ENCODE measurements around the gene CLMN.
A peak's percentile ranks its signal among the peaks of the same experiment; 100 is the strongest.

Gene CLMN

DNA sequence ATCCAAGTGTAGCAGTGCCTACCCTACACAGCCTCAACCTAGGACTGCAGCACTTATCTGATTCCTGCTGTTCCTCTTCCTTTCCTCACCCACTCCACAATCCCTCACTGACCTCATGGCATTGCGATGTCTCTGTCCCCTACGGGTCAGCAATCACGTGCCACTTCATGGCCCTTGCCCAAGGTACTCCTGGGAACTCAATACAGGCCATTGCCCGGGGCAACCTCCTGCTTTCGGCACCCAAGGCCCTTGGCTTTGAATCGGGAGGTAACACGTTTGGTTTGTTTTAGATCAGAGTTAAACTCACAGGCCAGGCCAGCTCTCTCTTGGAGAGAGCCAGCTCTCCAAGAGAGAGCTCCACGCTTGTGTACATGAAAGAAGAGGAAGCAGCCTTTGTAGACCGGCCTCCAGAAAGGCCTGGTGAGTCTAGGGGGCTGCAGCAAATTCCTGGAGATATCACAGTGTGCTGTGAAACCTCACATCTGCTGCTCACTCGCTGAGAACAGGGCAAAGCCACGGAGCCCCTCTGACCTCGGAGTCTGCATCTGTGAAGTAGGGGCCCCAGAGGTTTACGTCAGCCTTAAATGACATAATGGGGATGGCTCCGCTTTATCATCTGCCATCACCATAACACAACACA is 12.2 kb downstream of the CLMN start:
- no peak for DNase-seq (ENCODE audit: low read depth, low spot score)
- TF ChIP-seq FOXP2 (optimal IDR thresholded peaks at IDR 0.05; ENCODE audit: control extremely low read depth, extremely low read length, insufficient read depth): no peak
- TF ChIP-seq POLR2AphosphoS5 (IDR thresholded peaks at IDR 0.05; ENCODE audit: borderline replicate concordance, low read depth, low read length): no peak
- no peak for TF ChIP-seq EZH2 (IDR thresholded peaks at IDR 0.05)
- Histone ChIP-seq H3K9me3 (ENCODE audit: low read depth, low read length) (no peaks in the 10 kb centered on the region), H3K4me3 (no peak overlapping the region), H3K9ac (ENCODE audit: insufficient read length) (no peak overlapping the region), H3K36me3 (ENCODE audit: insufficient read depth, low read length) (no peaks in the 10 kb centered on the region), H3K27ac (no peak overlapping the region)

DNA sequence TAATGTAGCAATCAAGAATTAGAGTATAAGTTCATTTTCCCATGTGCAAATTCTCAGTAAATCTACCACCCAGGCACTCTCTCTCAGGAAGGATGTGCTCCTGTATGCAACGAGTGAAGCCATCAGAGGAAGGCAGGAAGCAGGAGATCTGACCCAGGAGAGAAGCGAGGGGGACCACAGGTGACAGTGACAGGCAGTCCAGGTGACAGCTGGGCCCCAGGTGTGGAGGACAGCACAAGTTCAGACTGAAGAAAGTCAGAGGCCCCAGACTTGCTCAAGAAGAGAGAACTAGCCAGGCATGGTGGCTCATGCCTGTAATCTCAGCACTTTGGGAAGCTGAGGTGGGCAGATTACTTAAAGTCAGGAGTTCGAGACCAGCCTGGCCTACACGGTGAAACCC is 13.8 kb downstream of the CLMN start:
- no peak for DNase-seq (ENCODE audit: low read depth, low spot score)
- Histone ChIP-seq H3K4me3 (no peak overlapping the region), H3K9ac (ENCODE audit: insufficient read length) (no peak overlapping the region), H3K27ac (no peak overlapping the region), H3K9me3 (ENCODE audit: low read depth, low read length) (no peaks in the 10 kb centered on the region), H3K36me3 (ENCODE audit: insufficient read depth, low read length) (no peaks in the 10 kb centered on the region)
- no peak for TF ChIP-seq POLR2AphosphoS5 (IDR thresholded peaks at IDR 0.05; ENCODE audit: borderline replicate concordance, low read depth, low read length)
- no peak for TF ChIP-seq FOXP2 (optimal IDR thresholded peaks at IDR 0.05; ENCODE audit: control extremely low read depth, extremely low read length, insufficient read depth)
- no peak for TF ChIP-seq EZH2 (IDR thresholded peaks at IDR 0.05)

GRCh38 chr14:95305145-95305544 is 14.6 kb downstream of the CLMN start:
- TF ChIP-seq EZH2 (IDR thresholded peaks at IDR 0.05) (no peak), POLR2AphosphoS5 (IDR thresholded peaks at IDR 0.05; ENCODE audit: borderline replicate concordance, low read depth, low read length) (no peak), FOXP2 (optimal IDR thresholded peaks at IDR 0.05; ENCODE audit: control extremely low read depth, extremely low read length, insufficient read depth) (no peak)
- no peak overlapping the region for H3K27ac ChIP-seq
- no peak overlapping the region for H3K9ac ChIP-seq (ENCODE audit: insufficient read length)
- H3K36me3 ChIP-seq (ENCODE audit: insufficient read depth, low read length): no peaks in the 10 kb centered on the region
- no peak overlapping the region for H3K4me3 ChIP-seq
- no peaks in the 10 kb centered on the region for H3K9me3 ChIP-seq (ENCODE audit: low read depth, low read length)
- DNase-seq (ENCODE audit: low read depth, low spot score): no peak

- Histone ChIP-seq H3K36me3 (ENCODE audit: insufficient read depth, low read length) (no peaks in the 10 kb centered on the region), H3K4me3 (no peak overlapping the region), H3K27ac (no peak overlapping the region), H3K9me3 (ENCODE audit: low read depth, low read length) (no peaks in the 10 kb centered on the region), H3K9ac (ENCODE audit: insufficient read length) (no peak overlapping the region)
- DNase-seq (ENCODE audit: low read depth, low spot score): no peak
- TF ChIP-seq POLR2AphosphoS5 (IDR thresholded peaks at IDR 0.05; ENCODE audit: borderline replicate concordance, low read depth, low read length) (no peak), EZH2 (IDR thresholded peaks at IDR 0.05) (no peak), FOXP2 (optimal IDR thresholded peaks at IDR 0.05; ENCODE audit: control extremely low read depth, extremely low read length, insufficient read depth) (no peak)
Observed at GRCh38 chr14:95304342-95304741, 15.4 kb downstream of the CLMN start.

GRCh38 chr14:95303552-95303951 is 16.2 kb downstream of the CLMN start:
- no peak for TF ChIP-seq POLR2AphosphoS5 (IDR thresholded peaks at IDR 0.05; ENCODE audit: borderline replicate concordance, low read depth, low read length)
- Histone ChIP-seq H3K9ac (ENCODE audit: insufficient read length) (no peak overlapping the region), H3K27ac (no peak overlapping the region), H3K36me3 (ENCODE audit: insufficient read depth, low read length) (no peaks in the 10 kb centered on the region), H3K4me3 (no peak overlapping the region), H3K9me3 (ENCODE audit: low read depth, low read length) (no peaks in the 10 kb centered on the region)
- DNase-seq (ENCODE audit: low read depth, low spot score): no peak

- TF ChIP-seq EZH2 (IDR thresholded peaks at IDR 0.05): no peak
- TF ChIP-seq FOXP2 (optimal IDR thresholded peaks at IDR 0.05; ENCODE audit: control extremely low read depth, extremely low read length, insufficient read depth): no peak
- TF ChIP-seq POLR2AphosphoS5 (IDR thresholded peaks at IDR 0.05; ENCODE audit: borderline replicate concordance, low read depth, low read length): no peak
- Histone ChIP-seq H3K9ac (ENCODE audit: insufficient read length) (no peak overlapping the region), H3K4me3 (no peak overlapping the region), H3K36me3 (ENCODE audit: insufficient read depth, low read length) (no peaks in the 10 kb centered on the region), H3K27ac (0 out of 2 replicates have a peak overlapping the region, but pooled peaks have one; percentile 35), H3K9me3 (ENCODE audit: low read depth, low read length) (no peaks in the 10 kb centered on the region)
- DNase-seq (ENCODE audit: low read depth, low spot score): no peak
Observed at GRCh38 chr14:95302667-95303506, 16.8 kb downstream of the CLMN start.

DNA sequence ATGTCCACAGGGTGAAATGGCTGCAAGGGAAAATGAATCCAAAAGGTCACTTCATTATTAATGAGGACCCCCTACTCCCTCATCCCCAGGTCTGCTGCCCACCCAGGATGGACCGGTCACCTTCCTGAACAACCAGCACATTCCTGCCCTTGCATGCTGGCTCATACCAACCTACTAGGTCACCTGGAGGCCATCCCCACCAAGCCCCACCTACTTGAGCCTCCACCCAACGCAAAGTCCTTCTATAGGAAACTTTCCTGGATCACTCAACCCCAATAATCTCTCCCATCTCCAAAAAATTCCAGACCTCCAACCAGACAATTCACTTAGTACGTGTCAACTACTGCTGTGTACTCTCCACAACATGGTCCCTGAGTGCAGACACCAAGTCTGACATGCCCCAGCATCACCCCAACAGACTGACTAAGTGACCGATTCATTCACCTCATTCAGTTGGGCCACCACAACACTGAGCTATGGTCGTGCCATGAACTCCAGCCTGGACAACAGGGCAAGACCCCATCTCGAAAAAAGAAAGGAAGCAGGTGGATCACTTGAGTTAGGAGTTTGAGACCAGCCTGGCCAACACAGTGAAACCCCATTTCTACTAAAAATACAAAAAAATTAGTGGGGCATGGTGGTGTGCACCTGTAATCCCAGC is 18.1 kb downstream of the CLMN start:
- no peak for DNase-seq (ENCODE audit: low read depth, low spot score)
- Histone ChIP-seq H3K27ac (no peak overlapping the region), H3K36me3 (ENCODE audit: insufficient read depth, low read length) (no peaks in the 10 kb centered on the region), H3K9ac (ENCODE audit: insufficient read length) (no peak overlapping the region), H3K4me3 (no peak overlapping the region), H3K9me3 (ENCODE audit: low read depth, low read length) (no peaks in the 10 kb centered on the region)
- no peak for TF ChIP-seq FOXP2 (optimal IDR thresholded peaks at IDR 0.05; ENCODE audit: control extremely low read depth, extremely low read length, insufficient read depth)
- TF ChIP-seq EZH2 (IDR thresholded peaks at IDR 0.05): no peak
- TF ChIP-seq POLR2AphosphoS5 (IDR thresholded peaks at IDR 0.05; ENCODE audit: borderline replicate concordance, low read depth, low read length): no peak

- TF ChIP-seq FOXP2 (optimal IDR thresholded peaks at IDR 0.05; ENCODE audit: control extremely low read depth, extremely low read length, insufficient read depth) (no peak), POLR2AphosphoS5 (IDR thresholded peaks at IDR 0.05; ENCODE audit: borderline replicate concordance, low read depth, low read length) (no peak), EZH2 (IDR thresholded peaks at IDR 0.05) (no peak)
- no peak for DNase-seq (ENCODE audit: low read depth, low spot score)
- H3K9ac ChIP-seq (ENCODE audit: insufficient read length): no peak overlapping the region
- H3K36me3 ChIP-seq (ENCODE audit: insufficient read depth, low read length): no peaks in the 10 kb centered on the region
- H3K9me3 ChIP-seq (ENCODE audit: low read depth, low read length): no peaks in the 10 kb centered on the region
- no peak overlapping the region for H3K4me3 ChIP-seq
- H3K27ac ChIP-seq: no peak overlapping the region
Observed at GRCh38 chr14:95300697-95301526, 18.8 kb downstream of the CLMN start.
